BLaER1 treated with 17β-estradiol and CSF1 and Interleukin-3, amounts not matched to agents 10 nM and 100 nM (cell line): ENCODE data around the gene C11orf58.

Experiments
- H3K27ac ChIP-seq, 11 experiments: shearing (Covaris generic); formaldehyde crosslinking; 2 replicates each; pipeline ENCODE4 v1.8.1; 2022
- H3K27me3 ChIP-seq, 11 experiments: shearing (Covaris generic); formaldehyde crosslinking; 2 replicates each; pipeline ENCODE4 v1.8.1; 2022
- H3K36me3 ChIP-seq, 11 experiments: shearing (Covaris generic); formaldehyde crosslinking; 2 replicates each; pipeline ENCODE4 v1.8.1; 2022
- H3K4me1 ChIP-seq, 10 experiments: shearing (Covaris generic); formaldehyde crosslinking; 2 replicates each; pipeline ENCODE4 v1.8.1; 2022
- H3K4me2 ChIP-seq, 11 experiments: shearing (Covaris generic); formaldehyde crosslinking; 2 replicates each; pipeline ENCODE4 v1.8.1; 2022
- H3K4me3 ChIP-seq, 10 experiments: shearing (Covaris generic); formaldehyde crosslinking; 2 replicates each; pipeline ENCODE4 v1.8.1; 2022
- H3K9ac ChIP-seq, 11 experiments: shearing (Covaris generic); formaldehyde crosslinking; 2 replicates each; pipeline ENCODE4 v1.8.1; 2022
- H3K9me3 ChIP-seq, 11 experiments: shearing (Covaris generic); formaldehyde crosslinking; replicated peaks in 1 of 11; 2 replicates each; pipeline ENCODE4 v1.8.1; 2022
- H4K20me1 ChIP-seq, 11 experiments: shearing (Covaris generic); formaldehyde crosslinking; 2 replicates each; pipeline ENCODE4 v1.8.1; 2022
- Cebpa-rat ChIP-seq, 11 experiments: shearing (Covaris generic); IDR thresholded peaks; 2 replicates each; pipeline ENCODE4 v1.8.1; 2022

The C11orf58 gene

GRCh38 chr11:16738193-16738946 is at the start of gene C11orf58:
Gene C11orf58, plus strand, starts transcription at chr11:16738647. Its CDS starts 132 bp downstream, at chr11:16738779.
- peak within 1 kb of the TSS; percentile 97 to 99 (median 98) for H3K27ac ChIP-seq
- peaks cover 34 to 43% (median 39%) of the 10 kb centered on the region in 11 experiments for H4K20me1 ChIP-seq
- H3K9ac ChIP-seq, result peak within 1 kb of the TSS; percentile 97 to 99 (median 99)
- no peak for TF ChIP-seq Cebpa-rat (IDR thresholded peaks at IDR 0.05)
- peaks cover 4 to 36% (median 32%) of the 10 kb centered on the region in 11 experiments; a peak in 20 of 22 replicates for H3K36me3 ChIP-seq
- H3K9me3 ChIP-seq, result peaks cover 0 to 4% (median 0%) of the 10 kb centered on the region in 11 experiments; a peak in 2 of 22 replicates
- peaks cover 19 to 45% (median 35%) of the 10 kb centered on the region in 10 experiments for H3K4me1 ChIP-seq
- peak within 1 kb of the TSS; percentile 81 to 97 (median 91) for H3K4me2 ChIP-seq
- H3K27me3 ChIP-seq, result no peaks in the 10 kb centered on the region
- peak within 1 kb of the TSS; percentile 74 to 85 (median 78) for H3K4me3 ChIP-seq

DNA sequence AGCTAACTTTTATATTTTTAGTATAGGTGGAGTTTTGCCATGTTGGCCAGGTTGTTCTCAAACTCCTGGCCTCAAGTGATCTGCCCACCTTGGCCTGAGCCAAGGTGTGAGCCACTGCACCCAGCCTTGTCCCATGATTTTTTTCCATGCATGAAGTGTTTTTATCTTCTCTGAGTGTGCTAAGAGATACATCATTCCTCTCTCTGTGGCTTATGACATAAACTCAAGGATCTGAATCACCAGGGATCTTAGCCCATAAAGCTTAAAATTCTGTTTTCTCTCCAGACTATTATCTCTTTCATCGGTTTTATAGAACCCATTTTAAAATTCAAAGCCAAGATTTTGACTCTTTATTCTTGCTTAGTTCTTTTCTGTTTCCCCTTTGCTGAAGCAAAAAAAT is 48.4 kb upstream of the C11orf58 start:
- no peak for TF ChIP-seq Cebpa-rat (IDR thresholded peaks at IDR 0.05)
- no peak overlapping the region for H3K4me2 ChIP-seq
- no peaks in the 10 kb centered on the region for H3K36me3 ChIP-seq
- H3K9ac ChIP-seq, result no peak overlapping the region
- no peak overlapping the region for H3K27ac ChIP-seq
- H3K9me3 ChIP-seq, result no peaks in the 10 kb centered on the region
- H3K4me1 ChIP-seq, result peaks cover 0 to 10% (median 0%) of the 10 kb centered on the region in 10 experiments; a peak in 4 of 20 replicates
- H4K20me1 ChIP-seq, result no peaks in the 10 kb centered on the region
- no peaks in the 10 kb centered on the region for H3K27me3 ChIP-seq
- H3K4me3 ChIP-seq, result no peak overlapping the region

DNA sequence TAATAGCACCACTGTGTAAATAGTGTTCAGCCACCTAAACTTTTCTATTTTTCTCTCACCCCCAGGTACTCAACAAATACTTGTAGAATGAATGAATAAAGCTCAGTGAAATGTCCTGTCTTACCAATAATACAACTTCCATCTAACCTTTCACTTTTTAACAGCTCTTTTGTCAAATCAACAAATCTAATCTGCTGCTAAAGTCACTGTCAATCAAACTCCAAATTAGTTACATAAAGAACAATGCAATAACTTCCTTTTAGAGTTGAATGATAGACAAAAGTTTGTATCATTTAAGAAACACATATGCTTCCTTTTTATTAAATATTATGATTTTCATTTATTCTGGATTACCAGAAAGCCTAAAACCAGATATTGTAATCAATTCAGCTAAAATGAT is 34.7 kb upstream of the C11orf58 start:
- no peak for TF ChIP-seq Cebpa-rat (IDR thresholded peaks at IDR 0.05)
- Histone ChIP-seq H3K9ac (no peak overlapping the region), H3K4me1 (no peaks in the 10 kb centered on the region), H3K4me3 (no peak overlapping the region), H4K20me1 (no peaks in the 10 kb centered on the region), H3K9me3 (no peaks in the 10 kb centered on the region), H3K36me3 (no peaks in the 10 kb centered on the region), H3K27me3 (no peaks in the 10 kb centered on the region), H3K4me2 (no peak overlapping the region), H3K27ac (no peak overlapping the region)

GRCh38 chr11:16713594-16713993 is 24.9 kb upstream of the C11orf58 start:
- no peak overlapping the region for H3K4me2 ChIP-seq
- no peak overlapping the region for H3K27ac ChIP-seq
- H3K4me3 ChIP-seq, result no peak overlapping the region
- no peaks in the 10 kb centered on the region for H3K4me1 ChIP-seq
- no peaks in the 10 kb centered on the region for H3K36me3 ChIP-seq
- no peaks in the 10 kb centered on the region for H3K9me3 ChIP-seq
- no peak for TF ChIP-seq Cebpa-rat (IDR thresholded peaks at IDR 0.05)
- H3K27me3 ChIP-seq, result no peaks in the 10 kb centered on the region
- no peaks in the 10 kb centered on the region for H4K20me1 ChIP-seq
- H3K9ac ChIP-seq, result no peak overlapping the region

DNA sequence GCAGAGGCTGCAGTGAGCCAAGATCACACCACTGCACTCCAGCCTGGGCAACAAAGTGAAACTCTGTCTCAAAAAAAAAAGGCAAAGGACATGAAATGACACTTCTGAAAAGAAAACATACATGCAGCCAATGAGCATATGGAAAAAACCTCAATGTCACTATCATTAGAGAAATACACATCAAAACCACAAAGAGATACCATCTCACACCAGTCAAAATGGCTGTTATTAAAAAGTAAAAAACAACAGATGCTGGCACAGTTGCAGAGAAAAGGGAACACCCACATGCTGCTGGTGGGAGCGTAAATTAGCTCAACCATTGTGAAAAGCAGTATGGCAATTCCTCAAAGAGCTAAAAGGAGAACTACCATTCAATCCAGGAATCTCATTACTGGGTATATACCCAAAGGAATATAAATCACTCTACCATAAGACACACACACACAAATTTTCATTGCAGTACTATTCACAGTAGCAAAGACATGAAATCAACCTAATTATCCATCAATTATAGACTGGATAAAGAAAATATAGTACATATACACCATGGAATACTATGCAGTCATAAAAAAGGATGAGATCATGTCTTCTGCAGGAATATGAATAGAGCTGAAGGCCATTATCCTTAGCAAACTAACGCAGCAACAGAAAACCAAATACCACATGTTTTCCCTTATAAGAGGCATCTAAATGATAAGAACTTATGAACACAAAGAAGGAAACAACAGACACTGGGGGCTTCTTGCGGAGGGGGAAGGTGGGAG is 15.7 kb upstream of the C11orf58 start:
- Histone ChIP-seq H3K9ac (no peak overlapping the region), H3K36me3 (no peaks in the 10 kb centered on the region), H3K4me3 (no peak overlapping the region), H3K4me2 (no peak overlapping the region), H4K20me1 (no peaks in the 10 kb centered on the region), H3K27ac (no peak overlapping the region), H3K4me1 (no peaks in the 10 kb centered on the region), H3K9me3 (peaks cover 0 to 4% (median 0%) of the 10 kb centered on the region in 11 experiments; a peak in 1 of 22 replicates), H3K27me3 (no peaks in the 10 kb centered on the region)
- TF ChIP-seq Cebpa-rat (IDR thresholded peaks at IDR 0.05), result no peak

DNA sequence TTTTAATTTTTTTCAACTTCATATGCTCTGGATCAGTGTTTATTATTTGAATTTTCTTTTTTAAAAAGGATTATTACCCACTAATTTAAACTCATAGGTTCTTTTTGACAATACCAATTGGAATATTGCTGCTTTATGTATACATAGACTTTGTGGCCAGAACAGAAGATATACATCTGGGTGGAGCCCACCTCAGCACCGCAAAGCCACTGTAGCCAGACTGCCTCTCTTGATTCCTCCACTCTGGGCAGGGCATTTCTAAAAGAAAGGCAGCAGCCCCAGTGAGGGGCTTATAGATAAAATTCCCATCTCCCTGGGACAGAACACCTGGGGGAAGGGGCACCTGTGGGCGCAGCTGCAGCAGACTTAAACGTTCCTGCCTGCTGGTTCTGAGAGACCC is 10.6 kb upstream of the C11orf58 start:
- H3K4me1 ChIP-seq, result no peaks in the 10 kb centered on the region
- H3K4me3 ChIP-seq, result no peak overlapping the region
- H3K4me2 ChIP-seq, result no peak overlapping the region
- H3K36me3 ChIP-seq, result no peaks in the 10 kb centered on the region
- peaks cover 0 to 4% (median 0%) of the 10 kb centered on the region in 11 experiments; a peak in 2 of 22 replicates for H3K9me3 ChIP-seq
- no peak for TF ChIP-seq Cebpa-rat (IDR thresholded peaks at IDR 0.05)
- no peak overlapping the region for H3K9ac ChIP-seq
- H3K27me3 ChIP-seq, result no peaks in the 10 kb centered on the region
- H3K27ac ChIP-seq, result no peak overlapping the region
- no peaks in the 10 kb centered on the region for H4K20me1 ChIP-seq

DNA sequence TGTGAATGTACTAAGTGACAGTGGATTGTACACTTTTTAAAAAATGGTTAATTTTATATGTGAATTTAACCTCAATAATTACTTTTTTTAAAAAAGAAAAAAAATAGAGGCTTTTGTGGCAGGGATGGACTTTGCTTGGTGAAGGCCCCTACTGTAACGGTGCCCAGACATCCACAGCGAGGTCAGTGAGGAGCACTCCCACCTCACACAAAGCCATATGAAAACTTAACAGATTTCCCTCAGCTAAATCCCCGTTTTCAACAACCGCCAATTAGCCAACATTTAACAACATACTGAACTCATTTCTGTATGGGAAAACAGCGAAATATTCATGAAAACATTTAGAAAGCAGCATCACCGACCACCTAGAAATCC is 642 bp upstream of the C11orf58 start:
- H3K4me3 ChIP-seq, result peak overlapping the region; percentile 74 to 85 (median 78)
- H3K9ac ChIP-seq, result peak overlapping the region; percentile 97 to 99 (median 99)
- H3K9me3 ChIP-seq, result peaks cover 0 to 4% (median 0%) of the 10 kb centered on the region in 11 experiments; a peak in 2 of 22 replicates
- peaks cover 28 to 37% (median 33%) of the 10 kb centered on the region in 11 experiments for H4K20me1 ChIP-seq
- H3K4me1 ChIP-seq, result peaks cover 19 to 39% (median 32%) of the 10 kb centered on the region in 10 experiments
- peak overlapping the region; percentile 63 to 84 (median 76) for H3K4me2 ChIP-seq
- peak overlapping the region; percentile 97 to 99 (median 98) for H3K27ac ChIP-seq
- peaks cover 4 to 30% (median 27%) of the 10 kb centered on the region in 11 experiments; a peak in 20 of 22 replicates for H3K36me3 ChIP-seq
- H3K27me3 ChIP-seq, result no peaks in the 10 kb centered on the region
- TF ChIP-seq Cebpa-rat (IDR thresholded peaks at IDR 0.05), result no peak

- no peak for TF ChIP-seq Cebpa-rat (IDR thresholded peaks at IDR 0.05)
- peak overlapping the region; percentile 74 to 85 (median 78) for H3K4me3 ChIP-seq
- peak overlapping the region; percentile 97 to 99 (median 98) for H3K27ac ChIP-seq
- H3K4me1 ChIP-seq, result peaks cover 19 to 48% (median 38%) of the 10 kb centered on the region in 10 experiments
- H3K27me3 ChIP-seq, result no peaks in the 10 kb centered on the region
- peaks cover 0 to 4% (median 0%) of the 10 kb centered on the region in 11 experiments; a peak in 2 of 22 replicates for H3K9me3 ChIP-seq
- peaks cover 38 to 51% (median 45%) of the 10 kb centered on the region in 11 experiments for H4K20me1 ChIP-seq
- H3K36me3 ChIP-seq, result peaks cover 7 to 42% (median 36%) of the 10 kb centered on the region in 11 experiments; a peak in 21 of 22 replicates
- H3K9ac ChIP-seq, result peak overlapping the region; percentile 97 to 99 (median 99)
- peak overlapping the region; percentile 81 to 97 (median 91) for H3K4me2 ChIP-seq
Measured at GRCh38 chr11:16738947-16739815, 734 bp downstream of the C11orf58 start.
